ENCODE measurements around the gene ALK.

DNA sequence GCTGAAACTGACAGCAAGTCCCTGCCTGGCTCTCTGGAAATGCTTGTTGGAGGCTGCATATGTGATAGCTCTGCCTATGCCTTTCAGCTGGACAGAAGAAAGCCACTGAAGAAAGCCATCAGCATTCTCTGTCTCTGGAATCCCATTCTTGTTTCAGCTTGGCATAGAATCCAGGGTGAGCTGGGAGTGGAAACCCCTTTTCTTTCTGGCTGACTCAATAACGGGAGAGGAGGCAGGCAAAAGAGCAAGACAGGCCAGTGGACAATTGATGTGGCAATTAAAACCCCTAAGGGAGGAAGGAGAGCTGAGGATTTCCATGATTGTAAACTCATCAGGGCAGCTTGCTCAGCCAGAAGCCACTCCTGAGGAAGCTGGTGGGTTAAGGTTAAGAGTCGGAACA lies 598.1 kb downstream of the ALK start:
- TF ChIP-seq, protein P1, sequence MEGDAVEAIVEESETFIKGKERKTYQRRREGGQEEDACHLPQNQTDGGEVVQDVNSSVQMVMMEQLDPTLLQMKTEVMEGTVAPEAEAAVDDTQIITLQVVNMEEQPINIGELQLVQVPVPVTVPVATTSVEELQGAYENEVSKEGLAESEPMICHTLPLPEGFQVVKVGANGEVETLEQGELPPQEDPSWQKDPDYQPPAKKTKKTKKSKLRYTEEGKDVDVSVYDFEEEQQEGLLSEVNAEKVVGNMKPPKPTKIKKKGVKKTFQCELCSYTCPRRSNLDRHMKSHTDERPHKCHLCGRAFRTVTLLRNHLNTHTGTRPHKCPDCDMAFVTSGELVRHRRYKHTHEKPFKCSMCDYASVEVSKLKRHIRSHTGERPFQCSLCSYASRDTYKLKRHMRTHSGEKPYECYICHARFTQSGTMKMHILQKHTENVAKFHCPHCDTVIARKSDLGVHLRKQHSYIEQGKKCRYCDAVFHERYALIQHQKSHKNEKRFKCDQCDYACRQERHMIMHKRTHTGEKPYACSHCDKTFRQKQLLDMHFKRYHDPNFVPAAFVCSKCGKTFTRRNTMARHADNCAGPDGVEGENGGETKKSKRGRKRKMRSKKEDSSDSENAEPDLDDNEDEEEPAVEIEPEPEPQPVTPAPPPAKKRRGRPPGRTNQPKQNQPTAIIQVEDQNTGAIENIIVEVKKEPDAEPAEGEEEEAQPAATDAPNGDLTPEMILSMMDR (conservative IDR thresholded peaks at IDR 0.05), result no peak
- no peak for TF ChIP-seq ZFX (IDR thresholded peaks at IDR 0.05)
